GM18526 (cell line): ENCODE results near the gene RAPGEF5.

ENCODE experiments used
- POLR2A ChIP-seq: IDR thresholded peaks from 3 replicates; pipeline ENCODE4 v1.6.1; 2011; ENCODE audit not compliant: insufficient read length; ENCODE audit errors: extremely low read depth

RAPGEF5 gene

GRCh38 chr7:22387583-22387982 lies 30.6 kb upstream of the RAPGEF5 start:
- TF ChIP-seq POLR2A = no peak

- no peak for TF ChIP-seq POLR2A
Measured at GRCh38 chr7:22386865-22387264, 29.9 kb upstream of the RAPGEF5 start.

DNA sequence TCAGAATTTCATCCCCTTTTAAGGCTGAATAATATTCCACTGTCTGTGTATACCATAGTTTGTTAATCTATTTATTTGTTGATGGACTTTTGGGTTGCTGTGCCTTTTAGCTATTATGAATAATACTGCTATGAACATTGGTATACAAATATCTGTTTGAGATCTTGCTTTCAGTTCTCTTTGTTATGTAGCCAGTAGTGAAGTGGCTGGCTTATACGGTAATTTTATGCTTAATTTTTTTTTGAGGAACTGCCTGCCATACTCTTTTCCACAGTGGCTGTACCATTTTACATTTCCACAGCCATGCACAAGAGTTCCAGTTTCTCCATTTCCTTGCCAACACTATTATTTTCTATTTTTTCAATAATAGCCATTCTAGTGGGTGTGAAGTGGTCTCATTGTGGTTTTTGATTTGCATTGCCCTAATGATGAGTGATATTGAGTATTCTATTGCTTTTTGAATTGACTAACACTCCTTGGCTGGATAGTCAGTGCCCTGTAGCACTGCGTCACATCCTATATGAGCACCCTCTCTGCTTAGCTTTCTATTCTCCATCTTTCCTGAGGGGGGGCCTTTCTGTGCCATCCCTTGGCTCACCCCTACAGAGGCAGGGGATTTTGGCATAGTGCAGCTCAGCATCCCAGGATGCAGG lies 29.4 kb upstream of the RAPGEF5 start:
- TF ChIP-seq POLR2A = no peak

- TF ChIP-seq POLR2A = no peak
Measured at GRCh38 chr7:22385326-22385725, 28.4 kb upstream of the RAPGEF5 start.

DNA sequence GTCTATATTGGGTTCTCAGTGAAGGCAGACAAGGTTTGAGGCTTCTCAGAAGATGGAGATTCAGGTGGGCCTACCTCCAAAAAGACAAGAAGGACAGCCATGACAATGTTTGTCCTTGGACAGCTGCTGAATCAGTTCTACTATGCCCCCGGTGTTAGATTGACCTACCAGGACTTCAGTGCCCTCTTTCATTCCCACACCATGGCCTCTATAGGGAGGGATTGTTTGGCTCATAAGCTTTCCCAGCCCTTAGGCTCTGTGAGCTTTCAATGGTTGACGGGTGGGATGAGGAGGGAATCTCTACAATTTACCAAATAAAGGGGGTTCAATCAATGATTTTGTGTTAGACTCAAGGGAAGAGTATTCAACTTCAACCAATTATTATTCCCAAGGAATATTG lies 23.4 kb upstream of the RAPGEF5 start:
- TF ChIP-seq POLR2A = no peak

DNA sequence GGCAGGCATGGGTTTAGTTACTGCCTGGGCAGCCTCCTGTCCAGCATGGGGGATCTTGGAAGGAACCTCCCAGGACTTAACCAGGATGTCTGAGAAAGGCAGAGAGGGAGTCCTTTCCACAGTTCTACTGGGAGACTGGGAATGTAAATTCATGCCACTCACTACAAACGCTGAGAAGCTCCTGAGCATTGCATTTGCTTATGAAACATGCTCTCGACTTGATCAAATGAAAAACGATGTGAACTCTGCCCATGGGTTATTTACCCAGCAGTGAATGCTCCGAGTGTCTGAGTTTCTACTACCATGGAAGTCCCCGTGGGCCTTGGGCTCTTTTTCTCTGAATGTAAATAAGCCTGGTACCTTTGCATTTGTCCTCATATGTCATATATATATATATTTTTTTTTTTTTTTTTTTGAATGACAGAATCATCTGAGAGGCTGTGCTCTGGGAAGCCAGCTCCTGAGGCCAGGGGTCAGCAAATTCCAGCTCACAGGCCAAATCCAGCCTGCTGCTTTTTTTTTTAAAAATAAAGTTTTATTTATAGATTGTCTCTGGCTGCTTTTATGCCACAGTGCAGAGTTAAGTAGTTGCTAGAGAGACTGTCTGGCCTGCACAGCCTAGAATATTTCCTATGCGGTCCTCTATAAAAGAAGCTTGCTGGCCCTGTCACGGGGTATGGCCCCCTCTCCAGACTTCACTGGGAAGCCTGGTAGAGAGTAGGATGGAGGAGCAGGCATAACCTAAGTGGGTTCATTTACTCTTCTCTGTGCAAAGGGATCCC lies 21.4 kb upstream of the RAPGEF5 start:
- no peak for TF ChIP-seq POLR2A

GRCh38 chr7:22377703-22378102 lies 20.7 kb upstream of the RAPGEF5 start:
- no peak for TF ChIP-seq POLR2A

DNA sequence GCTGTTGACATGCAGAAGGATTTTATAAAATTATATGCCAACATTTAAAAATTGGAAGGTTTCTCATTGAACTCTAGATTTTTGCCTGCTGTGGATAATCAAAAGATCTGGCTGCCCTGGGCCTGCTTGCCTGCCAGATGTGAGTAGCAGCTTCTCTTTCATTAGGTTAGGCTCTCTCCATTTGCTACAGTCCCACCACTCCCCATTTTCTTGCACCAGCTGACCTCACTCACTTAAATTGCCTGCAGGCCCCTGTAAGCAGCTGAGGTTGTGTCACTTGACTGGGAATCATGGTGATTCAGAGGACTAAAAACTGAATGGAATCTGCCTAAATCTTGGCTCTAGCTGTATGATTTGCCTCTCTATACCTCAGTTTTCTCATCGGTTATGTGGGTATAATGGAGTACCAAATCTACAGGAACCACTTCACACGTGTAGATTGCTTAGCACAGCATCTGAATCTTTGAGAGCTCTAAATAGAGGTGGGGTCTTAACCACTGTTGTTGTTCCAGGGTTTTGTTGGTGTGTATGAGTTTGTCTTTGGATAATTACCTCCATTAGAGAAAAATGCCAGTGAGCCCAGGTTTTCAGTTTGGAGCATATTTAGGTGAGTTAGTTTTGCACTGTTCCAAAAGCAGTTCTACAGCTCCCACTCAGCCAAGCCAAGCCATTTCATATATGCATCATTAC lies 18.6 kb upstream of the RAPGEF5 start:
- no peak for TF ChIP-seq POLR2A

GRCh38 chr7:22373911-22374310 lies 17.0 kb upstream of the RAPGEF5 start:
- TF ChIP-seq POLR2A = no peak

DNA sequence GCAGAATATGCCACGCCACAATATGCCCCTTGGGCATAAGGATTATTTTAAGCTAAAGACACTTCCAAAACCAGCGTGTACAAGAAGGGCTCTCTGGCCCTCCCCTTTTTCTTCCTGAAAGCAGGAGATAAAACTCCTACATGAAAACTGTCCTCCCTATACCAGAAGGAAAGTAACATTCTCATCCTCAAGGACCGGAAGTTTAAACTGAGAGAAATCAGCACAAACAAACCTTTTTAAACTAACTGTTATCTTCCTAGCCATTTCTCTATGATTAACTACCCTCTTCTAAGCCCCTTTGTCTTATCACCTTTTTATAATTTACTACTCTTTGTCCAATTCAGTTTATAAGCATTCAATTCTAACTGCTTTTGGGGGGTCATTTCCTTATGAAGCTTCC lies 16.4 kb upstream of the RAPGEF5 start:
- TF ChIP-seq POLR2A = no peak

DNA sequence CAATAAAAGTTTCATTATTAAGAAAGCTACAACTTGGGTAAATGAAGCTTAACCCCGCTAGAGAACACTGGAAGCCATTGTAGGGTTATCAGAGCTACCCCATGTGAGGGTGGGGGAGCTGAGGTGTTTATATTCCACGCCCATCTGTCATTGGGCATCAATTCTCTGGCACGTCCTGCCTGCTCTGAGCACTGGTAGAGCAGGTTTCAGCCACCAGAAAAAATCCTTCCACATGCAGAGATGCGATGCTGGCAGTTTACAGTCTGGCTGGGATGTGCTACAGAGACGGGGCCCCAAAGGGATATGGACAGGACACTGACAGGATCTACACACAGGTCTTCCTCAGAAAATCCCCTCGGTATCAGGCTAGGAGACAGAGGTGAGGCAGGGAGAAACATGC lies 15.9 kb upstream of the RAPGEF5 start:
- TF ChIP-seq POLR2A = no peak

DNA sequence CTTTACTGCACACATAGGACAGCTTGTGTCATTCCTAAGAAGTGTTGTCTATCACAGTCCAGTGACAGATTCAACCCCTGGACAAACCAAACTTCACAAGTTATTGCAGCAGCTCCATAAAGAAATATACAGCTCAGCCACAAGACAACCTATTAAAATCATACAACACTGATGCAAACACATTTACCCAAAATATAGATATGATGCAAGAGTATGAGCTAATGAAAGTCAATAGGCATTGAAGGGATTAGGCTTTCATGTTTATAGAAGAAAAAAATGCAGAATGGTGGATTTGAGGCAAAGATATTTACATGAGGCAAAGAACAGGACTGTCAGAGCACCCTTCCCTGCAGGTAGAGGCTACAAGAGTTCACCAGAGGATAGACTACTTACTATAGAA lies 14.9 kb upstream of the RAPGEF5 start:
- no peak for TF ChIP-seq POLR2A

- TF ChIP-seq POLR2A = no peak
Measured at GRCh38 chr7:22364900-22365299, 7.9 kb upstream of the RAPGEF5 start.

- no peak for TF ChIP-seq POLR2A
Measured at GRCh38 chr7:22363756-22364422, 6.9 kb upstream of the RAPGEF5 start.

- no peak for TF ChIP-seq POLR2A
Measured at GRCh38 chr7:22361795-22362194, 4.8 kb upstream of the RAPGEF5 start.

DNA sequence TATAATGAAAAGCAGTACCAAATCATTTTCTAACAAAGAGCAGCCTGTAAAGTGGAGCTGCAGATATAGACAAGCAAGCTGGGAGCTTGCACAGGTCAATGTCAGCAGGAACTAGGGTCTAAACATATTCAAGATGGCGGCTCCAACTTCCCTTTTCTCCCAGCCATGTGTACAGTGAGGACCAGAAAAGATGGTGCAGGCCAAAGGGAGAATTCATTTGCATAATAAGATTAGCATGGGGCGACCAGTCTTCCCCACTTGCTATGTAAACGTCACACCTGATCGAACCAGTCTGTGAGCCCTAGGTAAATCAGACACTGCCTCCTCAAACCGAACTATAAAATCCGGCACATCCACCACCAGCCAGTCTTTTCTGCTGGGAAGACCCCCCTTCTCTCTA lies 4.4 kb upstream of the RAPGEF5 start:
- TF ChIP-seq POLR2A = no peak
